ENCODE data around the gene RAB6D.
A peak's percentile ranks its signal among the peaks of the same experiment; 100 is the strongest.
"Not testable (repeated sequence)": the region's sequence is repeated elsewhere in the genome, so short reads cannot be mapped to it uniquely, and the experiment has no call there.

RAB6D gene

GRCh38 chr2:131389657-131390056, 25.7 kb upstream of the RAB6D start:
- Mint-ChIP-seq H3K4me1 (no peaks in the 10 kb centered on the region), H3K4me3 (no peak overlapping the region)
- no peak for ATAC-seq

DNA sequence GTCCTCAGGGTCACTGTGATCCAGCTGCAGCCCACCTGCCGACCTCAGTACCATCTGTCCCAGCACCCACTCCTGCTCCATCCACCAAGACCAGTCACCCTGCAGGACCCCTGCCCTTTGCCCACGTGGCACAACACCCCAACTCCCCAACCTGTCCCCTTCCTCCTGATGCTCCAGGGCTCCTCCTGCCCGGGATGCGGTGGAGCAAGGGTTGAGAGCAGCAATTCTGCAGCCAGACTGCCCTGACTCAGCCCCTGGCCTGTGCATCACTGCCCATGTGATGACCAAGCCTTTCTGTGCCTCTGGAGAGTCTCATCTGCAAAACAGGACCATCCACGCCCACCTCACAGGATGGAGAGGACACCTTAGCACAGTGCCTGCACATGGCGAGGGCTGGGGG, 24.9 kb upstream of the RAB6D start:
- peaks cover 36% of the 10 kb centered on the region for H3K27me3 Mint-ChIP-seq
- H3K36me3 Mint-ChIP-seq, ATAC-seq, H3K27ac Mint-ChIP-seq, H3K9me3 Mint-ChIP-seq, H3K4me3 Mint-ChIP-seq, H3K4me1 Mint-ChIP-seq: not testable (repeated sequence)

More at GRCh38 chr2:131389657-131390056, 25.7 kb upstream of the RAB6D start:
- Mint-ChIP-seq H3K36me3 (no peaks in the 10 kb centered on the region), H3K27ac (no peak overlapping the region), H3K27me3 (peaks cover 44% of the 10 kb centered on the region), H3K9me3 (no peaks in the 10 kb centered on the region)

DNA sequence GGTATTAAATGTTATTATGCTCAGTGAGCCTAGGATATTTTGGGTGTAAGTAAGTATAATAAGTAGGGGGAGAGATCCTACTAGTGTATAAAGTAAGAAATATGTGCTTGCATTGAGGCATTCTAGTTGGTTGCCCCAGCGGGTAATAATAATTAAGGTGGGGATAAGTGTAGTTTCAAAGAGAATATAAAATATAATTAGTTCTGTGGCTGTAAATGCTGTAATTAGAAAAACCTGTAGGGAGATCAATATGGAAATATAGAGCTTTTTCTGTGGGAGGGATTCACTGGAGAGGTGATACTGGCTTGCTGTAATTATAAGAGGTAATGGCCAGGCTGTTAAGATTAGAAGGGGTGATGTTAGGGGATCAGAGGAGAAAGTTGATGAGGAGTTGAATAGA, 9.1 kb upstream of the RAB6D start:
- not testable (repeated sequence) for H3K36me3 Mint-ChIP-seq, ATAC-seq, H3K27ac Mint-ChIP-seq, H3K27me3 Mint-ChIP-seq, H3K4me1 Mint-ChIP-seq, H3K4me3 Mint-ChIP-seq, H3K9me3 Mint-ChIP-seq

DNA sequence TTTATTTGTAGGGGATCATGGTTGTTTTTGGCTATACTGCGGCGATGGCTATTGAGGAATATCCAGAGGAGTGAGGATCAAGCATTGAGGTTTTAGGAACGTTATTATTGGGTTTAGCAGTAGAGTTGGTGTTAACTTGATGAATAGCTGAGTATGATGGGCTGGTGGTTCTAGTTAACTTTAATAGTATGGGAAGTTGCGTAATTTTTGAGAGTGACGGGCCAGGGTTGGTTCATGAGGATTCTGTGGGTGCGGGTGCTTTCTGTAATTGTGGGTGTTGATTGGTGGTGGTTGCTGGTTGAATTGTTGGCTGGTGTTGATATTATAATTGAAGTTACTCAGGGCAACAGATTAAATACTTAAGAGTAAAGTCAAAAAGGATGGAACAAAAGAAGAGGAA, 6.0 kb upstream of the RAB6D start:
- Mint-ChIP-seq H3K9me3 (no peaks in the 10 kb centered on the region), H3K27me3 (peaks cover 25% of the 10 kb centered on the region), H3K27ac (no peak overlapping the region), H3K4me3 (no peak overlapping the region), H3K4me1 (no peaks in the 10 kb centered on the region), H3K36me3 (no peaks in the 10 kb centered on the region)
- no peak for ATAC-seq

DNA sequence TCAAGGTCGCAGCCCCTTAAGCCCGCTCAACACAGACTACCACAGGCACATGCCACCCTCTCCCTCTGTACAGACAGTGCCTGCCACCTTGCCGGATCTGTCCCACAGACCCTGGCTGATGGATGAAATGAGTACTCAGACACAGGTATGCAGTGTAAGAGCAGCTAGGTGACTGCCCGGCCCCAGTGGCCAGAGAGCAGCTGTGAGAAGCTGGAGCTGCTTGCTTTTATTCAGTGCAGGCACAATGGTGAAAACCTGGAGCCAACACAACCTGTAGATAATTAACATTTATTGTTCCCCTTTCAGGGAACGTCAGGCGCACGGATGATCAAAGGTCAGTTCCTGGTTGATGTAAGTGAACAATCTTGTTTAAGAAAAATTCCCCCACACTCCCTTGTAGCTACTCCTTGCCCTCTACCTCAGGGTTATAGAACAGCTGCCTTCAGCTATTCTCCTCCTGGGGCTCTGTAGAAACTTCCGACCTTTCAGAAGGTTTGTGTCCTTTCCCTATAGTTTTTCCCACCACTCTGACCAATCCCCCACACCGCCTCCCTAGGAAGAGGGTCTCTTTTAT, 4.6 kb upstream of the RAB6D start:
- H3K27ac Mint-ChIP-seq, H3K36me3 Mint-ChIP-seq, H3K4me1 Mint-ChIP-seq, H3K9me3 Mint-ChIP-seq, H3K4me3 Mint-ChIP-seq, ATAC-seq: not testable (repeated sequence)
- peaks cover 39% of the 10 kb centered on the region for H3K27me3 Mint-ChIP-seq

DNA sequence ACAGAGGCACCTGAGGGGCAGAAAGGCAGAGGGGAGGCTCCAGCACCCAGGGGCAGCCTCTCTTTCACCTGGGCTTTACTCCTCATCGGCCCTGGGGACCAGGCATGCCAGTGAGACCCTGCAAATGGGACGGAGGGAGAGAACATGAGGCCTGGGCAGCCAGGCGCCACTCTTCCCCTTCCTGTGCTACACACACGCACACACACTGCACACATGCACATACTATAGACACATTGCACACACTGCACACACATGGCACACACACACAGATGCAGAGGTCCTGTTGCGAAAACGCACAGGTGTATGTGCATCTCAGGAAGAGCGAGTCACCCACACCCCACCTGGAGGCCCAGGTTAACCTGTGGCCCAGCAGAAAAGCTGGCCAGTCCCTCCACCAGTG, 3.4 kb upstream of the RAB6D start:
- H3K36me3 Mint-ChIP-seq: no peaks in the 10 kb centered on the region
- H3K9me3 Mint-ChIP-seq: no peaks in the 10 kb centered on the region
- ATAC-seq: no peak
- no peak overlapping the region for H3K4me3 Mint-ChIP-seq
- peaks cover 7% of the 10 kb centered on the region for H3K4me1 Mint-ChIP-seq
- no peak overlapping the region for H3K27ac Mint-ChIP-seq
- peaks cover 48% of the 10 kb centered on the region for H3K27me3 Mint-ChIP-seq

GRCh38 chr2:131366643-131367042, 2.7 kb upstream of the RAB6D start:
- peaks cover 48% of the 10 kb centered on the region for H3K27me3 Mint-ChIP-seq
- ATAC-seq: peak; percentile 28
- H3K27ac Mint-ChIP-seq: no peak overlapping the region
- no peaks in the 10 kb centered on the region for H3K9me3 Mint-ChIP-seq
- H3K4me3 Mint-ChIP-seq: no peak overlapping the region
- H3K4me1 Mint-ChIP-seq: peaks cover 7% of the 10 kb centered on the region
- H3K36me3 Mint-ChIP-seq: no peaks in the 10 kb centered on the region

- peaks cover 7% of the 10 kb centered on the region for H3K4me1 Mint-ChIP-seq
- no peaks in the 10 kb centered on the region for H3K9me3 Mint-ChIP-seq
- H3K27me3 Mint-ChIP-seq: peaks cover 54% of the 10 kb centered on the region
- no peak overlapping the region for H3K27ac Mint-ChIP-seq
- H3K36me3 Mint-ChIP-seq: no peaks in the 10 kb centered on the region
- no peak overlapping the region for H3K4me3 Mint-ChIP-seq
- ATAC-seq: no peak
These were observed 1.5 kb upstream of the RAB6D start for GRCh38 chr2:131365452-131365851.

GRCh38 chr2:131363213-131363612, 755 bp downstream of the RAB6D start:
- H3K4me1 Mint-ChIP-seq, H3K36me3 Mint-ChIP-seq, H3K9me3 Mint-ChIP-seq, H3K27ac Mint-ChIP-seq, ATAC-seq: not testable (repeated sequence)
- H3K27me3 Mint-ChIP-seq: peaks cover 69% of the 10 kb centered on the region
- peak overlapping the region; percentile 3 for H3K4me3 Mint-ChIP-seq

- H3K9me3 Mint-ChIP-seq, H3K4me3 Mint-ChIP-seq, H3K27ac Mint-ChIP-seq, H3K36me3 Mint-ChIP-seq, ATAC-seq, H3K4me1 Mint-ChIP-seq: not testable (repeated sequence)
- peaks cover 71% of the 10 kb centered on the region for H3K27me3 Mint-ChIP-seq
These were observed 2.2 kb downstream of the RAB6D start for GRCh38 chr2:131361773-131362172.

GRCh38 chr2:131353167-131353697, 10.7 kb downstream of the RAB6D start:
- H3K4me3 Mint-ChIP-seq, H3K4me1 Mint-ChIP-seq, H3K9me3 Mint-ChIP-seq, H3K27ac Mint-ChIP-seq, H3K36me3 Mint-ChIP-seq, ATAC-seq: not testable (repeated sequence)
- peaks cover 58% of the 10 kb centered on the region for H3K27me3 Mint-ChIP-seq

GRCh38 chr2:131349021-131349420, 14.9 kb downstream of the RAB6D start:
- Mint-ChIP-seq H3K36me3 (no peaks in the 10 kb centered on the region), H3K9me3 (peaks cover 2% of the 10 kb centered on the region), H3K27me3 (peaks cover 53% of the 10 kb centered on the region), H3K27ac (no peak overlapping the region), H3K4me1 (no peaks in the 10 kb centered on the region), H3K4me3 (no peak overlapping the region)
- ATAC-seq: no peak

GRCh38 chr2:131347035-131347434, 16.9 kb downstream of the RAB6D start:
- H3K27me3 Mint-ChIP-seq: peaks cover 45% of the 10 kb centered on the region
- H3K4me3 Mint-ChIP-seq, H3K36me3 Mint-ChIP-seq, ATAC-seq, H3K27ac Mint-ChIP-seq, H3K4me1 Mint-ChIP-seq, H3K9me3 Mint-ChIP-seq: not testable (repeated sequence)

DNA sequence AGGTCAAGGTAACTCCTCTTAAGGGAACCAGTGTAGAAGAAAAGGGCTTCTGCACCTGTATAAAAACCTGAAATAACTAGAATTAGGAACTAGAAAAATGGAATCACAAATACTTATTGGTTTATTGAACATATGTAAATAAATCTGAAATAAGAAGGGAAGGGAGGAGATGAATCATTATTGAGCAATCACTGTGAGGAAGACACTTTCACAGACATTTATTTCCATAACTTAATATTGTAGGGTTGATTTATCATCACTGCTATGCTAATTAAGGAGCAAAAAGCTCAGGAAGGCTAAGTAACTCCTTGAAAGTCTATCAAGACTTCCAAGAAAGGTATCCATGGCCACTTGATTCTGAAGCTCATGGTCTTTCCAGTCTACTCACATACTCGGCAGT, 24.7 kb downstream of the RAB6D start:
- H3K4me1 Mint-ChIP-seq, ATAC-seq, H3K9me3 Mint-ChIP-seq, H3K4me3 Mint-ChIP-seq, H3K27ac Mint-ChIP-seq, H3K36me3 Mint-ChIP-seq: not testable (repeated sequence)
- H3K27me3 Mint-ChIP-seq: peaks cover 12% of the 10 kb centered on the region

DNA sequence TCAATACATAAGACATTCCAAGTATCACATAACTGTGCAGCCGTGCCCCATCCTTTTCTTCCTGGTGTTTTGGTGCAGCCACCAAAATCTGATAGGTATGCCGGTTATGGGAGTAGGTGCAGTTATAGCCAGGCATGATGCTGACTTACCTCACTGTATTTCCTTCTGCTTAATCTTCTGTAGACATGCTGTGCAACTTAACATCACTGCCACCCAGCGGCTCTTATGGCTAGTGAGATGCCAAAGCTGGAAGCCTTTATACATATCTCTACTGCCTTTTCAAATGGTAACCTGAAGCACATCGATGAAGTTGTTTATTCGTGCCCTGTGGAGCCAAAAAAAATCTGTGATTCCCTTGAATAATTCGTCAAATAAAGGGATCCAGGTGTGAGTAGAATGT, 28.6 kb downstream of the RAB6D start:
- peaks cover 18% of the 10 kb centered on the region for H3K27me3 Mint-ChIP-seq
- not testable (repeated sequence) for H3K27ac Mint-ChIP-seq, H3K36me3 Mint-ChIP-seq, H3K4me3 Mint-ChIP-seq, ATAC-seq, H3K9me3 Mint-ChIP-seq, H3K4me1 Mint-ChIP-seq

DNA sequence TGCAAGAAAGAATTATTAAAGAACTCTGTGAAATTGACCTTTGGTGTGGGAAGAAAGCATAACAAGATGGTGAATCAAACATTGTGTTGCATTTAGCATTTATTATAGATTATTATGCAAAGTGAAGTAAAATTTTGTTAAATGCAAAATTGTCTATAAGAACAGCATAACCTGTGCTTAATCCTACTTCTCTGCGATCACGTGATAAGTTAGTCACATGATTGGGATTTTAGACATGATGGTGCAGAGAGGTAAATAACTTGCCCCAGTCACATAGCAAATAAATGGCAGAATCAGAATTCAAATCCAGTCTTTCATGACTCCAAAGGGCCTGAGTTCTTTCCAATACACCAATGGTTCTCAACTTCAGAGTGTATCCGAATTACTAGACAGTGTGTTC, 31.3 kb downstream of the RAB6D start:
- not testable (repeated sequence) for H3K36me3 Mint-ChIP-seq, ATAC-seq, H3K27ac Mint-ChIP-seq, H3K9me3 Mint-ChIP-seq, H3K4me3 Mint-ChIP-seq, H3K4me1 Mint-ChIP-seq
- H3K27me3 Mint-ChIP-seq: peaks cover 16% of the 10 kb centered on the region

DNA sequence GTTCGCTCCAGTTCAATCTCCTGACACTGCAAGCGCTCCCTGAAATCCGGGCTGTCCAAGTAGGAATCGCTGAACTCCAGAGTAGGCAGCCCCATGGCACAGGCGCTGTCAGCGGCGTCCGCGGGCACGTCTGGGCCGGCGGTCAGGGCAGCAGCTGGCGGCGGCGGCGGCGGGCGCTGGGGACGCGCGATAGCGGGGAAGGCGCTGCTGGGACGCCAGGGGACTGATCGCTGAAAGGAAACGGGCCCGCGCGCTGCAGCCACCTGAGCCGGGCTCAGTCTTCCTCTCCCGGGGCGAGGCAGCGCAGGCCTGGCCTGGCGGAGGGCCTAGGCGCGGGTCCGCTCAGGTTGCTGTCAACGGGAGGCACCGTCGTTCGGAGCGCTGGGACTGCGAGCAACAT, 33.0 kb downstream of the RAB6D start:
- H3K27me3 Mint-ChIP-seq, H3K9me3 Mint-ChIP-seq, H3K27ac Mint-ChIP-seq, H3K4me3 Mint-ChIP-seq, H3K36me3 Mint-ChIP-seq, H3K4me1 Mint-ChIP-seq: not testable (repeated sequence)
- ATAC-seq: peak; percentile 36

Measured in stimulated activated memory B cell treated with anti-CD40 and anti-IgM and Interleukin-4, amounts not matched to agents 10 μg/mL and 1 μg/mL and 100 μg/mL, for 72 hours (primary cell).